ENCODE results near the gene ELOA. TPM values are rescaled to one million over a fixed set of nuclear protein-coding genes. Genes with fewer than 3 reads are reported as not detected.
A peak's percentile ranks its signal among the peaks of the same experiment; 100 is the strongest.
"Not testable (repeated sequence)": the region's sequence is repeated elsewhere in the genome, so short reads cannot be mapped to it uniquely, and the experiment has no call there.

Gene ELOA
- total RNA-seq, 3 donors from 2014 or later (not counting 1 experiment from before 2014, with no cell fraction given) = 28.7 to 48.2 (median 36.9) TPM

GRCh38 chr1:23726686-23727085 lies 16.6 kb upstream of the ELOA start:
- DNase-seq = no peak
- no peaks in the 10 kb centered on the region for H3K36me3 Mint-ChIP-seq
- Histone ChIP-seq H3K27me3 (ENCODE audit: control insufficient read depth, insufficient read depth, low read length) (no peaks in the 10 kb centered on the region), H3K4me3 (ENCODE audit: low read length) (no peak overlapping the region), H3K4me1 (ENCODE audit: control insufficient read depth, insufficient read depth, low read length) (no peaks in the 10 kb centered on the region), H3K27ac (ENCODE audit: low read length) (no peak overlapping the region), H3K9me3 (ENCODE audit: control insufficient read depth, insufficient read depth, low read length) (no peaks in the 10 kb centered on the region), H3K36me3 (ENCODE audit: control insufficient read depth, insufficient read depth, low read length) (no peaks in the 10 kb centered on the region)
- WGBS (ENCODE audit: insufficient coverage) = 87% methylated on average over 1 of the region's 2 CpGs
- no peak overlapping the region for H3K4me3 Mint-ChIP-seq
- peaks cover 4 to 6% of the 10 kb centered on the region in 2 donors for H3K4me1 Mint-ChIP-seq
- no peaks in the 10 kb centered on the region for H3K9me3 Mint-ChIP-seq
- TF ChIP-seq CTCF (IDR thresholded peaks at IDR 0.05) = no peak
- H3K27ac Mint-ChIP-seq = no peak overlapping the region
- ATAC-seq = no peak
- H3K27me3 Mint-ChIP-seq (ENCODE audit: low read depth in 2 of 2) = no peaks in the 10 kb centered on the region
- intact Hi-C loops (cut with micrococcal nuclease) = no loop called here

GRCh38 chr1:23727362-23727811 lies 15.9 kb upstream of the ELOA start:
- no peaks in the 10 kb centered on the region for H3K36me3 ChIP-seq (ENCODE audit: control insufficient read depth, insufficient read depth, low read length)
- H3K9me3 Mint-ChIP-seq = no peaks in the 10 kb centered on the region
- no peaks in the 10 kb centered on the region for H3K4me1 ChIP-seq (ENCODE audit: control insufficient read depth, insufficient read depth, low read length)
- intact Hi-C loops (cut with micrococcal nuclease) = no loop called here
- peak overlapping the region; percentile 2 for H3K27ac ChIP-seq (ENCODE audit: low read length)
- no peaks in the 10 kb centered on the region for H3K27me3 ChIP-seq (ENCODE audit: control insufficient read depth, insufficient read depth, low read length)
- no peaks in the 10 kb centered on the region for H3K27me3 Mint-ChIP-seq (ENCODE audit: low read depth in 2 of 2)
- peaks cover 4 to 6% of the 10 kb centered on the region in 2 donors for H3K4me1 Mint-ChIP-seq
- H3K9me3 ChIP-seq (ENCODE audit: control insufficient read depth, insufficient read depth, low read length) = no peaks in the 10 kb centered on the region
- H3K4me3 Mint-ChIP-seq = no peak overlapping the region
- 85% methylated on average over 8 of the region's 9 CpGs for WGBS (ENCODE audit: insufficient coverage)
- no peak for ATAC-seq
- no peak for DNase-seq
- H3K36me3 Mint-ChIP-seq = no peaks in the 10 kb centered on the region
- no peak overlapping the region for H3K27ac Mint-ChIP-seq
- no peak for TF ChIP-seq CTCF (IDR thresholded peaks at IDR 0.05)
- H3K4me3 ChIP-seq (ENCODE audit: low read length) = no peak overlapping the region

DNA sequence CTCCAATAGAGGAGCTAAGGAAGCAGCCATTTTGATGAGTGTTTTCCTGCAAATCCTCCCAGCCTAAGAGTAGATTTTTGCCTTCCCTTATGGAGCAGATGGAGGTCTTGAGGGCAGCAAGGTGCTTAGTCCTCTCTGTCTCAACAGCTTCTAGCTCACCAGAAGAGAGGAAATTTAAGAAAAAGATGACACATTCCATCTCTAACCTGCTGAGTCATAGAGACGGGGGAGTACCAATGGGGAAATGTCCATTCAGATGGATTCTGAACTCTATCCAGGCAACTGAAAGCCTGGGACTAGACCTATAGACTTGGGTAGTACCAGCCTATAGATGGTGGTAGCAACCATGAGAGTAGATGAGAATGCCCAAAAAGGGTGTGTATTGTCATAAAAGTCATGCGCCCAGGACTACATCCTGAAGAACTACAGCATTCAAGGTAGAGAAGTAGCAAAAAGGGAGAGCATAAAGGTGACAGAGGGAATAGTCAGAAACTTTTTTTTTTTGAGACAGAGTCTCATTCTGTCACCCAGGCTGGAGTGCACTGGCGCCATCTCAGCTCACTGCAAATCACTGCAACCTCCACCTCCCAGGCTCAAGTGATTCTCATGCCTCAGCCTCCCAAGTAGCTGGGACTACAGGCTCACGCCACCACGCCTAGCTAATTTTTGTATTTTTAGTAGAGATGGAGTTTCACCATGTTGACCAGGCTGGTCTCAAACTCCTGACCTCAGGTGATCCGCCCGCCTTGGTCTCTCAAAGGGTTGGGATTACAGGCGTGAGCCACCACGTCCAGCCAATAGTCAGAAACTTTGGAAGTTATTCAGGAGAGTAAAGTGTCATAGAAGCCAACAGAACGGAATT lies 10.7 kb upstream of the ELOA start:
- no peak for TF ChIP-seq CTCF (IDR thresholded peaks at IDR 0.05)
- Mint-ChIP-seq H3K36me3 (no peaks in the 10 kb centered on the region), H3K4me3 (no peak overlapping the region), H3K9me3 (no peaks in the 10 kb centered on the region), H3K27ac (no peak overlapping the region), H3K27me3 (ENCODE audit: low read depth in 2 of 2) (no peaks in the 10 kb centered on the region), H3K4me1 (peaks cover 4 to 5% of the 10 kb centered on the region in 2 donors)
- Histone ChIP-seq H3K27ac (ENCODE audit: low read length) (no peak overlapping the region), H3K9me3 (ENCODE audit: control insufficient read depth, insufficient read depth, low read length) (no peaks in the 10 kb centered on the region), H3K36me3 (ENCODE audit: control insufficient read depth, insufficient read depth, low read length) (no peaks in the 10 kb centered on the region), H3K27me3 (ENCODE audit: control insufficient read depth, insufficient read depth, low read length) (no peaks in the 10 kb centered on the region), H3K4me3 (ENCODE audit: low read length) (no peak overlapping the region), H3K4me1 (ENCODE audit: control insufficient read depth, insufficient read depth, low read length) (no peaks in the 10 kb centered on the region)
- intact Hi-C loops (cut with micrococcal nuclease) = no loop called here
- ATAC-seq (no peak), DNase-seq (no peak)
- WGBS (ENCODE audit: insufficient coverage) = 93% methylated on average over 10 of the region's 10 CpGs

DNA sequence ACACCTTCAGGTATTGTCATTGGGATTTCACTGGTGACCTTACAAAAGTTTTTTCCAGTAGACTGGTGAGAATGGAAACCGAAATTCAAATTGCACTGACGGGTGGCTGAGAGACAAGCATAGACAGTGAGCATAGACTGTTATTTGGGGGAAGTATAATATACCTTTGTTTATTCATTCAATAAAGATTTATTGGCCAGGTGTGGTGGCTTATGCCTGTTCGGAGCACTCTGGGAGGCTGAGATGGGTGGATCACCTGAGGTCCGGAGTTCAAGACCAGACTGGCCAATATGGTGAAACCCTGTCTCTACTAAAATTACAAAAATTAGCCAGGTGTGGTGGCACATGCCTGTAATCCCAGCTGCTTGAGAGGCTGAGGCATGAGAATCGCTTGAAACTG lies 10.0 kb upstream of the ELOA start:
- intact Hi-C loops (cut with micrococcal nuclease); ATAC-seq; H3K4me3 ChIP-seq (ENCODE audit: low read length); DNase-seq; H3K36me3 Mint-ChIP-seq; H3K36me3 ChIP-seq (ENCODE audit: control insufficient read depth, insufficient read depth, low read length); H3K4me1 ChIP-seq (ENCODE audit: control insufficient read depth, insufficient read depth, low read length); H3K4me3 Mint-ChIP-seq; H3K9me3 Mint-ChIP-seq; H3K27ac Mint-ChIP-seq; H3K4me1 Mint-ChIP-seq; H3K27me3 ChIP-seq (ENCODE audit: control insufficient read depth, insufficient read depth, low read length); H3K27ac ChIP-seq (ENCODE audit: low read length); H3K9me3 ChIP-seq (ENCODE audit: control insufficient read depth, insufficient read depth, low read length); H3K27me3 Mint-ChIP-seq (ENCODE audit: low read depth in 2 of 2): not testable (repeated sequence)
- WGBS (ENCODE audit: insufficient coverage) = 96% methylated on average over 5 of the region's 5 CpGs

Measured in natural killer cell (primary cell).